Activated CD8-positive, alpha-beta memory T cell treated with anti-CD3 and anti-CD28 coated beads, Interleukin-2, amount 50 U/mL, for 1 hour (primary cell): ENCODE measurements around the gene SLC47A1.
"Not testable (repeated sequence)": the region's sequence is repeated elsewhere in the genome, so short reads cannot be mapped to it uniquely, and the experiment has no call there.

ENCODE experiments used
- DNase-seq: peaks from one replicate; pipeline ENCODE4 v3.0.0-alpha.2; 2020; ENCODE audit errors: extremely low read depth

The SLC47A1 gene

GRCh38 chr17:19533718-19534561 lies at the start of gene SLC47A1:
SLC47A1 (plus strand) TSS chr17:19533854; CDS start chr17:19533940, 86 bp downstream.
- DNase-seq: no peak

GRCh38 chr17:19485800-19486340 lies 47.8 kb upstream of the SLC47A1 start:
- DNase-seq: no peak

- DNase-seq: no peak
Measured at GRCh38 chr17:19486351-19487023, 47.2 kb upstream of the SLC47A1 start.

GRCh38 chr17:19487024-19487600 lies 46.5 kb upstream of the SLC47A1 start:
- no peak for DNase-seq

GRCh38 chr17:19492141-19492540 lies 41.5 kb upstream of the SLC47A1 start:
- DNase-seq: no peak

- no peak for DNase-seq
Measured at GRCh38 chr17:19494961-19495806, 38.5 kb upstream of the SLC47A1 start.

GRCh38 chr17:19495828-19496528 lies 37.7 kb upstream of the SLC47A1 start:
- no peak for DNase-seq

GRCh38 chr17:19497624-19498023 lies 36.0 kb upstream of the SLC47A1 start:
- no peak for DNase-seq

- no peak for DNase-seq
Measured at GRCh38 chr17:19501219-19501618, 32.4 kb upstream of the SLC47A1 start.

GRCh38 chr17:19502517-19502916 lies 31.1 kb upstream of the SLC47A1 start:
- no peak for DNase-seq

- DNase-seq: not testable (repeated sequence)
Measured at GRCh38 chr17:19505561-19505960, 28.1 kb upstream of the SLC47A1 start.

GRCh38 chr17:19507775-19508576 lies 25.7 kb upstream of the SLC47A1 start:
- DNase-seq: peak; percentile 51

- no peak for DNase-seq
Measured at GRCh38 chr17:19508577-19508867, 25.1 kb upstream of the SLC47A1 start.

- DNase-seq: not testable (repeated sequence)
Measured at GRCh38 chr17:19509281-19509852, 24.3 kb upstream of the SLC47A1 start.

GRCh38 chr17:19510903-19511302 lies 22.8 kb upstream of the SLC47A1 start:
- DNase-seq: no peak

- DNase-seq: no peak
Measured at GRCh38 chr17:19513897-19514488, 19.7 kb upstream of the SLC47A1 start.

- DNase-seq: no peak
Measured at GRCh38 chr17:19517699-19518098, 16.0 kb upstream of the SLC47A1 start.

GRCh38 chr17:19519388-19520291 lies 14.0 kb upstream of the SLC47A1 start:
- DNase-seq: not testable (repeated sequence)
